ENCODE data around the gene MGP. TPM values are rescaled to one million over a fixed set of nuclear protein-coding genes. Genes with fewer than 3 reads are reported as not detected.

The MGP gene
- total and polyA plus RNA-seq, 2 donors (not counting 1 experiment from before 2014, with no cell fraction given) = 0.39 to 0.81 TPM

- WGBS (ENCODE audit: insufficient coverage) = 100% methylated on average over 2 of the region's 3 CpGs
- no peaks in the 10 kb centered on the region for H3K9me3 Mint-ChIP-seq (ENCODE audit: insufficient read depth)
- TF ChIP-seq CTCF (IDR thresholded peaks at IDR 0.05) = no peak
- TF ChIP-seq EZH2 (IDR thresholded peaks at IDR 0.05; ENCODE audit: borderline replicate concordance, insufficient read depth, low read depth, low read length, poor library complexity, severe bottlenecking) = no peak
- Histone ChIP-seq H3K4me3 (ENCODE audit: control extremely low read depth in 1 of 5, extremely low read depth in 1 of 5, insufficient read depth in 1 of 5, low read depth in 2 of 5, low read length in 4 of 5) (no peak overlapping the region), H3K4me2 (replicated peaks; ENCODE audit: low read depth, low read length, poor library complexity, severe bottlenecking) (no peak overlapping the region), H4K20me1 (ENCODE audit: control insufficient read depth, insufficient read depth, low read length, poor library complexity, severe bottlenecking) (no peaks in the 10 kb centered on the region), H3K36me3 (replicated peaks in 1 of 2; ENCODE audit: control extremely low read depth in 1 of 2, control insufficient read depth in 1 of 2, extremely low read depth in 1 of 2, insufficient read depth in 2 of 2, low read length in 1 of 2) (peaks cover under 1 to 8% of the 10 kb centered on the region in 2 experiments), H3K27ac (ENCODE audit: low read length in 2 of 2) (no peak overlapping the region), H3K79me2 (ENCODE audit: control insufficient read depth, insufficient read depth, low read length) (no peaks in the 10 kb centered on the region), H3K4me1 (ENCODE audit: control insufficient read depth in 2 of 2, insufficient read depth in 2 of 2, low read length in 2 of 2) (peaks cover 7 to 15% of the 10 kb centered on the region in 2 donors), H3K9ac (ENCODE audit: low read length) (no peak overlapping the region), H3K27me3 (replicated peaks in 1 of 4; ENCODE audit: control extremely low read depth in 1 of 4, control insufficient read depth in 3 of 4, insufficient read depth in 4 of 4, low read length in 3 of 4) (no peaks in the 10 kb centered on the region), H2AFZ (ENCODE audit: insufficient read depth, low read depth, low read length, poor library complexity, severe bottlenecking) (no peak overlapping the region), H3K9me3 (ENCODE audit: control extremely low read depth in 1 of 3, control insufficient read depth in 2 of 3, insufficient read depth in 1 of 3, low read length in 2 of 3) (peaks cover 1 to 3% (median 3%) of the 10 kb centered on the region in 3 donors)
- intact Hi-C loops (cut with micrococcal nuclease) = loop anchor here (5.0 kb wide), 1 partner anchor 37 kb away; the partner anchor contains the start of gene MGP
- no peak for DNase-seq
- no peak for ATAC-seq (ENCODE audit: low read depth)
- H3K27ac Mint-ChIP-seq = no peak overlapping the region
- H3K27me3 Mint-ChIP-seq = no peaks in the 10 kb centered on the region
- H3K4me1 Mint-ChIP-seq = peaks cover 20% of the 10 kb centered on the region
- CTCF ChIA-PET = no interaction called here
- H3K4me3 Mint-ChIP-seq = no peak overlapping the region
- POLR2A ChIA-PET = no interaction called here
Measured at GRCh38 chr12:14924541-14924940, 38.9 kb upstream of the MGP start.

DNA sequence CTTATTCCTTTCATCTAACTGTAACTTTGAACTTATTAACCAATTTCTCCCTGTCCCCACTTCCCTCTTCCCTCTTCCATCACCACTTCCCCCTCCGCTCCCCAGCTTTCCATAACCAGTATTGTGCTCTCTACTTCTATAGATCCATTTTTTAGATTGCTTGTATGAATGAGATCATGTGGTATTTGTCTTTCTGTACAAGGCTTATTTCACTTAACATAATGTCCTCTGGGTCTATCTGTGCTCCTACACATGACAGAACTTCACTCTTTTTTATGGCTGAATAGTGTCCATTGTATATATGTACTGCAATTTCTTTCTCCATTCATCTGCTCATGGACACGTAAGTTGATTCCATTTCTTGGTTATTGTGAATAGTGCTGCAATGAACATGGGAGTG, 38.3 kb upstream of the MGP start:
- intact Hi-C loops (cut with micrococcal nuclease) = loop anchor here (5.0 kb wide), 1 partner anchor 37 kb away; the partner anchor contains the start of gene MGP

More for the DNA sequence above, 38.3 kb upstream of the MGP start:
- no peak overlapping the region for H3K4me3 Mint-ChIP-seq
- no peak overlapping the region for H3K27ac Mint-ChIP-seq
- Histone ChIP-seq H2AFZ (ENCODE audit: insufficient read depth, low read depth, low read length, poor library complexity, severe bottlenecking) (no peak overlapping the region), H3K9ac (ENCODE audit: low read length) (no peak overlapping the region), H3K9me3 (ENCODE audit: control extremely low read depth in 1 of 3, control insufficient read depth in 2 of 3, insufficient read depth in 1 of 3, low read length in 2 of 3) (peaks cover 1 to 3% (median 3%) of the 10 kb centered on the region in 3 donors), H3K4me3 (ENCODE audit: control extremely low read depth in 1 of 5, extremely low read depth in 1 of 5, insufficient read depth in 1 of 5, low read depth in 2 of 5, low read length in 4 of 5) (no peak overlapping the region), H3K4me1 (ENCODE audit: control insufficient read depth in 2 of 2, insufficient read depth in 2 of 2, low read length in 2 of 2) (peaks cover 7 to 15% of the 10 kb centered on the region in 2 donors), H3K27ac (ENCODE audit: low read length in 2 of 2) (no peak overlapping the region), H3K36me3 (replicated peaks in 1 of 2; ENCODE audit: control extremely low read depth in 1 of 2, control insufficient read depth in 1 of 2, extremely low read depth in 1 of 2, insufficient read depth in 2 of 2, low read length in 1 of 2) (peaks cover 7 to 12% of the 10 kb centered on the region in 2 experiments), H3K27me3 (replicated peaks in 1 of 4; ENCODE audit: control extremely low read depth in 1 of 4, control insufficient read depth in 3 of 4, insufficient read depth in 4 of 4, low read length in 3 of 4) (no peaks in the 10 kb centered on the region), H3K4me2 (replicated peaks; ENCODE audit: low read depth, low read length, poor library complexity, severe bottlenecking) (no peak overlapping the region), H3K79me2 (ENCODE audit: control insufficient read depth, insufficient read depth, low read length) (no peaks in the 10 kb centered on the region), H4K20me1 (ENCODE audit: control insufficient read depth, insufficient read depth, low read length, poor library complexity, severe bottlenecking) (no peaks in the 10 kb centered on the region)
- no peaks in the 10 kb centered on the region for H3K9me3 Mint-ChIP-seq (ENCODE audit: insufficient read depth)
- no peaks in the 10 kb centered on the region for H3K27me3 Mint-ChIP-seq
- ChIA-PET CTCF (no interaction called here), POLR2A (no interaction called here)
- ATAC-seq (ENCODE audit: low read depth) (no peak), DNase-seq (no peak)
- TF ChIP-seq CTCF (IDR thresholded peaks at IDR 0.05) = no peak
- no peak for TF ChIP-seq EZH2 (IDR thresholded peaks at IDR 0.05; ENCODE audit: borderline replicate concordance, insufficient read depth, low read depth, low read length, poor library complexity, severe bottlenecking)
- peaks cover 20% of the 10 kb centered on the region for H3K4me1 Mint-ChIP-seq
- no CpG with 5 or more reads among the region's 2 CpGs for WGBS (ENCODE audit: insufficient coverage)

Measured in B cell (primary cell).